GM12892 (cell line): ENCODE data around the gene CAMTA1.

ENCODE experiments used
- DNase-seq: peaks from one replicate; pipeline ENCODE4 v3.0.0; 2011; ENCODE audit not compliant: insufficient read length
- FAIRE-seq: peaks from 2 replicates; lab custom pipeline; 2011; peaks lifted over from hg19 to GRCh38; lab: Jason Lieb, UNC
- POLR2A ChIP-seq: IDR thresholded peaks from 2 replicates; pipeline ENCODE4 v1.6.1; 2011; ENCODE audit warnings: low read depth, low read length, control low read depth
- POLR2AphosphoS5 ChIP-seq: IDR thresholded peaks from 2 replicates; pipeline ENCODE4 v1.6.1; 2011; ENCODE audit warnings: low read depth, low read length, control low read depth
- TAF1 ChIP-seq: IDR thresholded peaks from 2 replicates; pipeline ENCODE4 v1.6.1; 2011; ENCODE audit warnings: low read depth, mild to moderate bottlenecking, control low read depth, low read length, borderline replicate concordance

CAMTA1 gene

GRCh38 chr1:6955357-6956094 is 170.3 kb downstream of the CAMTA1 start:
- TF ChIP-seq POLR2A (no peak), POLR2AphosphoS5 (no peak), TAF1 (no peak)
- DNase-seq = no peak
- FAIRE-seq = no peak

- no peak for FAIRE-seq
Observed at GRCh38 chr1:6956488-6957159, 171.4 kb downstream of the CAMTA1 start.

GRCh38 chr1:6957341-6957740 is 172.1 kb downstream of the CAMTA1 start:
- DNase-seq (no peak), FAIRE-seq (no peak)
- TF ChIP-seq TAF1 (no peak), POLR2A (no peak), POLR2AphosphoS5 (no peak)

More at GRCh38 chr1:6956488-6957159, 171.4 kb downstream of the CAMTA1 start:
- TF ChIP-seq TAF1 (no peak), POLR2A (no peak), POLR2AphosphoS5 (no peak)
- no peak for DNase-seq

GRCh38 chr1:6958407-6959030 is 173.3 kb downstream of the CAMTA1 start:
- no peak for FAIRE-seq
- TF ChIP-seq POLR2A (no peak), TAF1 (no peak), POLR2AphosphoS5 (no peak)
- DNase-seq = no peak

GRCh38 chr1:6959491-6959890 is 174.2 kb downstream of the CAMTA1 start:
- DNase-seq (no peak), FAIRE-seq (no peak)
- TF ChIP-seq POLR2A (no peak), TAF1 (no peak), POLR2AphosphoS5 (no peak)

GRCh38 chr1:6960291-6960811 is 175.1 kb downstream of the CAMTA1 start:
- no peak for FAIRE-seq
- no peak for DNase-seq
- TF ChIP-seq POLR2AphosphoS5 (no peak), TAF1 (no peak), POLR2A (no peak)

GRCh38 chr1:6960860-6961259 is 175.6 kb downstream of the CAMTA1 start:
- TF ChIP-seq TAF1 = no peak
- no peak for TF ChIP-seq POLR2A
- TF ChIP-seq POLR2AphosphoS5 = no peak
- no peak for FAIRE-seq
- no peak for DNase-seq

- no peak for DNase-seq
- no peak for FAIRE-seq
- TF ChIP-seq POLR2A (no peak), TAF1 (no peak), POLR2AphosphoS5 (no peak)
Observed at GRCh38 chr1:6961289-6961688, 176.0 kb downstream of the CAMTA1 start.

GRCh38 chr1:6961905-6962477 is 176.7 kb downstream of the CAMTA1 start:
- no peak for DNase-seq
- TF ChIP-seq POLR2AphosphoS5 (no peak), POLR2A (no peak), TAF1 (no peak)
- no peak for FAIRE-seq

- DNase-seq (no peak), FAIRE-seq (no peak)
- no peak for TF ChIP-seq TAF1
- no peak for TF ChIP-seq POLR2A
- TF ChIP-seq POLR2AphosphoS5 = no peak
Observed at GRCh38 chr1:6962478-6962995, 177.3 kb downstream of the CAMTA1 start.
